HG02763 (cell line): Measurements from ENCODE around the gene BMP3.
"Not testable (repeated sequence)": the region's sequence is repeated elsewhere in the genome, so short reads cannot be mapped to it uniquely, and the experiment has no call there.

ENCODE experiments used
- ATAC-seq: cut with Tn5 transposase; IDR thresholded peaks from one replicate; pipeline ENCODE4 v1.9.1; 2021; ENCODE audit warnings: mild to moderate bottlenecking, moderate library complexity; ENCODE audit not compliant: unreplicated experiment

Gene BMP3, protein sequence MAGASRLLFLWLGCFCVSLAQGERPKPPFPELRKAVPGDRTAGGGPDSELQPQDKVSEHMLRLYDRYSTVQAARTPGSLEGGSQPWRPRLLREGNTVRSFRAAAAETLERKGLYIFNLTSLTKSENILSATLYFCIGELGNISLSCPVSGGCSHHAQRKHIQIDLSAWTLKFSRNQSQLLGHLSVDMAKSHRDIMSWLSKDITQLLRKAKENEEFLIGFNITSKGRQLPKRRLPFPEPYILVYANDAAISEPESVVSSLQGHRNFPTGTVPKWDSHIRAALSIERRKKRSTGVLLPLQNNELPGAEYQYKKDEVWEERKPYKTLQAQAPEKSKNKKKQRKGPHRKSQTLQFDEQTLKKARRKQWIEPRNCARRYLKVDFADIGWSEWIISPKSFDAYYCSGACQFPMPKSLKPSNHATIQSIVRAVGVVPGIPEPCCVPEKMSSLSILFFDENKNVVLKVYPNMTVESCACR

DNA sequence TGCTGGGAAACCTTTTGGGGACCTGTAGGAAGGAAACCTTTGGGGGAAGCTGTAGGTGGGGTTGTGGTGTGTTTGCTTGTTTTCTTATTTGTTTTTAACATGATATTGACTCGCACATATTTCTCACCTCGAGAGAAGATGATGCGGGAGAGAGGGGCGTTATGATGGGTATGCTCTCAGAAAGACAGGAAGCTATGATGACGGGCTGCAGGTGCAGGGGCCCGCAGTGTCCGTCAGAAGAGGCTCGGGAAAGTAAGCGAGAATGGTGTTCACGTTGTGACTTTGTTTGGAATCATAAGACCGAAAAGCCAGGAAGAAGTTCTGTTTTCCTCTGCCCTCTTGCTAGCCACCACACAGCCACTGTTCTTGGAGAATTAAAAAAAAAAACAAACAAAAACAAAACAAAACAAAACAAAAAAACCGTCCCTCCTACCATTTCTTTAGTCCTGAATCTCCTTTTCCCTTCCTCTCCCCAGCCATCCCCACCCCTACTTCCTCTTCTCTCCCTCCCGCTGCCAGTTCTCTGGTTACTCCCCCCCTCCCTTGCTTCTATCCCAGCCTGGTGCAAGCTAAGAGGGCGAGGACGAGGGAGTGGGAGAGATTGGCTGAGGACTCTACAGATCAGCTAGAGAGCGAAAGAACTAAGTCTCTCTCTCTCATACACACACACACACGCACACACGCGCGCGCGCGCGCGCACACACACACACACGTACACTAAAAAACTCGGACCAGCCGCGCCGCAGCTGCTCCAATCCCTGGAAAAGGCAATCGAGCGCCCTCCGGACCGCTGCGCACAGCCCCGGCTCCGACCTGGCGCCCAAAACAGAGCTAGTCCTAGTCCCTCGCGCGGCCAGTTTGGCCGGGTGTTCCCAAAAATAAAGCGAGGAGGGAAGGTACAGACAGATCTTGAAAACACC, at the start of gene BMP3:
Gene BMP3, plus strand, starts transcription at position 648 of the 920 bp plus-strand sequence. CDS start 577 bp downstream, outside the sequence.
- ATAC-seq, result no peak

DNA sequence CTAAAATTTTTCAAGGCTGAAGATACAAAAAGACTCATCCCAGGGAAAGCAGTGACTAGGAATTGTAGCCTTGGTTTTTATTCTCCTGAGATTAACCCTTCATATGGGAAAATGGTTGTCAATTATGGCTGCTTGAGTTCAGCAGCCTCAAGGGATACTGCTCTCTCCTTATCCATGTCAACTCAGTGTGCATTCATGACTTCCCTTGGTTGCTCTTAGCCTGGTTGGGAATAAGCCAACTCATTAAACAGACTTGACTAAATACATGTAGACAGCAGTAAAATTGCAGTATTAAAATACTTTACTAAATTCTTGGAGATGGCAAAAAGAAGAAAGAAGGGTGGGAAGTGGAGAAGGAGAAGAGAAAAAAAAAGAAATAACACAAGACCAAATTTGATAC, 44.5 kb upstream of the BMP3 start:
- no peak for ATAC-seq

- ATAC-seq, result peak; percentile 81
Measured at GRCh38 chr4:80989921-80990544, 40.5 kb upstream of the BMP3 start.

DNA sequence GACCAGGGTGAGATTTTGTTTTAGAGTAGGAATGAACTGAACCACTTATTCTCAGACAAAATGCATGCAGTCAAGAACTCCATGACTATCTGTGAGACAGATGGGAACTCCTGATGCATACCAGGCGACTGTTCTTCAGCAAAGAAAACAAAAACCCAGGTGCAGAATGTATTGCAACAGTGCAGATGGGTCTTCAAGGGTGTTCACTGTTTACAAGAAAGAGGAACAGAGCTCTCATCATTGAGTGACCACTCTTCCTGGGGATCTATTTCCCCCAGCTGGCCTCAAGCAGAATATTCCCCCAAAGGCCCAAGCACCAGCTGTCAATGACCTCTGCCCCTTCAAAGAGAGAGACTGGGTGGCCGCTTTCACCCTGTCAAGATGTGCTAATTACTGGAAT, 39.7 kb upstream of the BMP3 start:
- ATAC-seq, result peak; percentile 48

- ATAC-seq, result no peak
Measured at GRCh38 chr4:80999943-81000342, 30.6 kb upstream of the BMP3 start.

DNA sequence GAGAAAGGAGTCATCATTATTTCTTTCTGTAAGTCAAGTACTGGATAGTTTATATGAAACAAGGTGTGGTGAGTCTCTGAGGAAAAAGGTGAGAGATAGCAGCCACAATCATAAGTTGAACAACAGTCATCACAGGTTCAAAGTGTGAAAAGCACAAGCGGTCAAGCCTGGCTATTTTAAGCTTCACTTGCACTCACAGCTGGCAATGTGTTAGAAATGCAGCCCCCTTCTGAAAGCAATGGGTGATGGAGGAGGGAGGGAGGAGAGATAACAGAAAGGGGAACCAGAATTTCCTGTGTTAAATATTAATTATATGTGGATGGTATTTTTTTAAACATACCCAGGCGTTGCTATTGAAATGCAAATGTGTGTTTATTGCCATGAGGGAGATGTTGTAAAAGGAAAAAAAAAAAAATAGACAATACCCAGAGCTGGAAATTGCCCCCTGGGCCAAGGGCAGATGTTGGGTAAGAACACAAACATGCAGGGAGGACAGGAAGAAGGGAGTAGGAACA, 26.9 kb upstream of the BMP3 start:
- peak; percentile 99 for ATAC-seq

DNA sequence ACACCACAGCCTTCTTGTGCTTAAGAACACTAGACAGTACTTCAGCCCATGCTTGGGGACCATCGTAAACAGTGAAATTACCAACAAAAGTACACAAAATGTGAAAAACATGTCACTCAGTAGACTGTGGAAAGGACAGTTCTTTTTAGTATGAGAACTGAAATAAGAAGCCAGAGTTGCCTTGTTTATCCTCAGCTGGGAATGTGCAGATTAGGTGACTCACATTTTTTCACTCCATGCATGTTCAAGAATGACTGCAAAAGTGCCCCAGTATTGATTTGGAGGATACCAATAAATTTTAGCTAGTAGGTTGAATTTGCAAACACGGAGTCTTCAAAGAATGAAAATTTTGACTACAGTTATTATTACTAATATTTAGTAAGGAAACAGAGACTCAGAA, 23.1 kb upstream of the BMP3 start:
- ATAC-seq, result no peak

DNA sequence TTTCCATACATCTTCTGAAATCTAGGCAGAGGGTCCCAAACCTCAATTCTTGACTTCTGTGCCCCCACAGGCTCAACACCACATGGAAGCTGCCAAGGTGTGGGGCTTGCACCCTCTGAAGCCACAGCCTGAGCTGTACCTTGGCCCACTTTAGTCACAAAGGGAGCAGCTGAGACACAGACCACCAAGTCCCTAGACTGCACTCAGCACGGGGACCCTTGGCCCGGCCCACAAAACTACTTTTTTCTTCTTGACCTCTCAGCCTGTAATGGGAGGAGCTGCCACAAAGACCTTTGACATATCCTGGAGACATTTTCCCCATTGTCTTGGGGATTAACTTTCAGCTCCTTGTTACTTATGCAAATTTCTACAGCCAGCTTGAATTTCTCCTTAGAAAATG, 13.9 kb upstream of the BMP3 start:
- ATAC-seq, result not testable (repeated sequence)

DNA sequence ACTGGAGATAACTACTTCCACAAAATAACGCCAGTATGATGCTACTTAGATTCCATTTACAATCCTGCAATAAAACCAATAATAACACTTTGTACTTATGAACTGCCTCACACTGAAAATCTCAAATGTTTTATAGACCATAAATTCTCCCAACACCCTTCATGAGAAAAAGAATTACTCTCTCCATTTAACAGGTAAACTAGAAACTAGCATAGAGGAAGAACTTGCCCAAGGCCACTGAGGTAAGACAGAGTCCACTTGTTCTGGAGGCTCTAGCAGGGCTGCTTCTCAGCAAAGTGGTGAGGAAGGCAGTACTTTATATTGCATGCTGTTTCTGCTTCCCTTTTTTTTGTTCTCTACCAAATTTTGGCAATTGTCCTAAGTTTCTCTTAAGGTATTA, 11.5 kb upstream of the BMP3 start:
- ATAC-seq, result no peak

DNA sequence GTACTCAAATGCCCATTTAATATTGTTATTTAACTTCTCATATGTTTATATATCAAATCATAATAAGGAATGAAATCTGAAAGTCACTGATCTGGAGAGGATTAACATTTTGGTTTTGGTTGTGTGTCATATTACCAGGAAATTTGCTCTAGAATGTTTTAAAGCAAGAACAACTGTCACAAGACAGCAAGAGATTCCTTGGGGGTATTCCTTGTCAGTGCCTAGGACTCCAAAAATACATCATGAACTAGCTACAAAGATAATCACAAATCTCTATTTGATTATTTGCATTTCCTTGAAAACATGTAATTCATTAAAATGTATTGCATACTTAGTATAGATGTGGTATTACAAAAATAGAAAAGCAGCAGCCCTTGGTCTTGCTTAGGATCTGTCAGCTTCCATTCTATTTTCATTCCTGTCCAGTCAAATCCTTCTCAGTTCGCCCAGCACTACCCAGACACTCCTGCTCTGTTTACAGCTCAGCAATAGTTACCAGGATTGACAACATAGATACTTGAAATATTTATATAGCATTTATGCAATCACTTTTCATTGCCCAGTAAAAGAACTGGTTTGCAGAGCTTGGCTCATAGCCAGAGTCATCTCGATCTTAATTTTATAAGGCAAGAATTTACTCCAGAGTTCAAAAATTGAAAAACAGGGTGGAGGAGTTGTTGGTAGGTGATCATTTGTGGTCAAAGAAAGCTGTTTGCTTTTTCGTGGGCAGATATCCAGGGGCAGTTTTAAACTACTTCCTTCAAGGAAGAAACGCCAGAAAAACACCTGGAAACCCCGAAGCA, 9.2 kb upstream of the BMP3 start:
- no peak for ATAC-seq

GRCh38 chr4:81021981-81022380, 8.5 kb upstream of the BMP3 start:
- no peak for ATAC-seq

DNA sequence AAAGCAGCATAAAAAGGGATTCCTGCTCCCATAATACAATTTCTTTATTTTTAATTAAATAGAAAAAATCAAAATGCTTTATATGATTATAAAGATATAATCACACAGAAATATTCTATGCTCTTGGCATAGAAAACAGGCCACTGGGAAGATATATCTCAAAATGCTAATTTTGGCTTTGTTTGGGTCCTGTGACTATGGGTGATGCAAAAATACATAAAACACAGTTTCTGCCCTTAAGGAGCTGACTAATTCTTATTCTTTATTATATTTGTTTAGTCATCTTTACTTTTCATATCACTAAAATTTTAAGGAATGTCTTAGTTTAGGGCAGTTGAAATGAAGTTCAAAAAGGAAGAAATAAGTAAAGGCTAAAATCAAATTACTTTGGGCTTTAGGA, 7.0 kb upstream of the BMP3 start:
- no peak for ATAC-seq

GRCh38 chr4:81030981-81031791, 678 bp downstream of the BMP3 start:
- ATAC-seq, result no peak

- no peak for ATAC-seq
Measured at GRCh38 chr4:81031796-81032551, 1.5 kb downstream of the BMP3 start.

- ATAC-seq, result no peak
Measured at GRCh38 chr4:81032771-81033684, 2.5 kb downstream of the BMP3 start.

DNA sequence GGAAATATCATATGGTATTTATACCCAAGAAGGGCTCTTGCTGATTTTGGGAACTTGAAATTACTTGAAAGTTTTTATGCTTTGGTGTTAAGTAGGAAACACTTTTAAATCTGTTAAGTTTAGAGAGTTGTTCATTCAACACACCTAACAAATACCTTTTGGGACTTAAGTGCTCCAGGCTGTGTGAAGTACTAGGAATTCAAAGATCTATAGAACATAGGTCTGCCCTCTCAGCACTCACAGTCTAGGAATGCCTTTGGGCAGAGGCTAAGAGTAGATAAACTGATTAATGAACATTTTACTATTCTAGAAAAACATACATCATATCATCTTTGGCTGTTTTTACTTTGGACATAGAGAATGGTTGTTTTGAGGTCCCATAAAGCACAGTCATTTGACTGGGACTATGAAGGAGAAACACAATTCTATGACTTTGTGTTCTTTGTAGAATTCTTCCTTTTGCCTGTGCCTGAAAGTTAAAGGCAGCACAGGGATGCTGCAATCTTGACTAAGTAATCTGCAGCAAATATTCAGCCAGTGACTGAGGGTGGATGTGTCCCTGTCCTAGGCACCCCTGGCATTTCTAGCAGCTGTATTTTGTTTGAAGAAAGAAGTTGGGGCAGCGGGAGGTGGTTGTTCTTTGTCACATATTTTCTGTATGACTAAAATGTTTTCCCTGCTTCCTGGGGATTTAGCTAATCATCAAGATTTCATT, 8.3 kb downstream of the BMP3 start:
- ATAC-seq, result no peak

GRCh38 chr4:81039351-81039972, 9.0 kb downstream of the BMP3 start:
- ATAC-seq, result no peak
